ENCODE results near the gene CRISPLD2. TPM values are rescaled to one million over a fixed set of nuclear protein-coding genes. Genes with fewer than 3 reads are reported as not detected.
A peak's percentile ranks its signal among the peaks of the same experiment; 100 is the strongest.

The CRISPLD2 gene
- total and polyA plus RNA-seq, 9 of the 15 experiments (the other 6 are each of a cell fraction or from before 2014, with no cell fraction given), result 0.03 to 0.24 (median 0.04) TPM; not detected in 4

DNA sequence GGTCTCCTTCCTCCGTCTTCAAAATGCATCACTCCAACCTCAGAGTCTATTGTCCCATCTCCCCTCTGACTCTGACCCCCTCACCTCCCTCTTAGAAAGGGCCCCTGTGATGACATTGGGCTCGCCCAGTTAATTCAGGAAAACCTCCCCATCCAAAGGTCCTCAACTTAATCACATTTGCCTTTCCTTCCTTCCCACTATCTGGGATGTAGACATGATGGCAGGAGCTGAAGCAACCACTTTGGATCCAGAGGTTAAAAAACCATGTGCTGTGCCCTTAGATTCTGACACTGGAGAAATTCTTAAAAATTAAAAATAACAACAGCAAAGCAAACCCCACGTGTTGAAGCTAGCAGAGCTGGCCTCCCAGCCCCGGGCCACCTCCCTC is 111.3 kb downstream of the CRISPLD2 start:
- peaks cover 14 to 28% of the 10 kb centered on the region in 2 experiments; a peak in 3 of 5 replicates for H3K27me3 ChIP-seq (ENCODE audit: control insufficient read depth in 2 of 2, insufficient read depth in 2 of 2, low read length in 2 of 2)
- peaks cover 3 to 43% of the 10 kb centered on the region in 2 experiments; a peak in 3 of 5 replicates for H3K4me1 ChIP-seq (replicated peaks in 1 of 2; ENCODE audit: control insufficient read depth in 2 of 2, insufficient read depth in 2 of 2, low read length in 2 of 2)
- H3K9ac ChIP-seq (ENCODE audit: insufficient read depth in 1 of 2, low read depth in 2 of 2, low read length in 2 of 2), result no peak overlapping the region
- H3K4me2 ChIP-seq (ENCODE audit: insufficient read depth, low read length), result no peak overlapping the region
- WGBS (ENCODE audit: insufficient coverage, low coverage, missing lambda C conversion rate), result 37% methylated on average over 4 of the region's 4 CpGs
- BruUV-seq (replicated peaks), result no TSS peak
- in situ Hi-C loops (cut with MboI) (no loop called here), intact Hi-C loops (cut with micrococcal nuclease) (no loop called here)
- H3K9me1 ChIP-seq (ENCODE audit: control insufficient read depth, insufficient read depth, low read length), result peaks cover 6% of the 10 kb centered on the region
- no peak overlapping the region for H2AFZ ChIP-seq (ENCODE audit: low read depth, low read length)
- ATAC-seq, result no peak
- H4K20me1 ChIP-seq (replicated peaks; ENCODE audit: control insufficient read depth, insufficient read depth, low read length), result no peaks in the 10 kb centered on the region
- POLR2A ChIA-PET, result interaction anchor here (0.6 to 1.3 kb wide), 6 partner anchors 10 to 177 kb away, joined by 3 to 4 read pairs (median 3); no protein-coding TSS in a partner anchor
- no peaks in the 10 kb centered on the region for H3K79me2 ChIP-seq (ENCODE audit: control insufficient read depth, insufficient read depth, low read length)
- H3K36me3 ChIP-seq (ENCODE audit: control insufficient read depth, insufficient read depth, low read length), result no peaks in the 10 kb centered on the region
- no peak overlapping the region for H3K27ac ChIP-seq (ENCODE audit: extremely low read depth, low read depth, low read length)
- no peak for FAIRE-seq
- no peaks in the 10 kb centered on the region for H3K9me3 ChIP-seq (replicated peaks; ENCODE audit: control insufficient read depth, insufficient read depth, low read depth, low read length)
- H3K4me3 ChIP-seq, result no peak overlapping the region
- CTCF ChIA-PET (ENCODE audit: low intra/inter-chr PET ratio), result no interaction called here
- no peak for DNase-seq (ENCODE audit: extremely low read depth in 1 of 4, low spot score in 3 of 4)
- TF ChIP-seq SNAPC5 (CRISPR knock-in tag; IDR thresholded peaks at IDR 0.05), result no peak
- TF ChIP-seq ARNT (IDR thresholded peaks at IDR 0.05), result no peak
- no peak for TF ChIP-seq ZNF586 (CRISPR knock-in tag; conservative IDR thresholded peaks at IDR 0.05)
- no peak for TF ChIP-seq ATF1 (CRISPR knock-in tag; IDR thresholded peaks at IDR 0.05)
- no peak for TF ChIP-seq ATF1 (tag; IDR thresholded peaks at IDR 0.05)
- TF ChIP-seq TRIM28 (IDR thresholded peaks at IDR 0.05), result no peak
- no peak for TF ChIP-seq ARID2 (IDR thresholded peaks at IDR 0.05)
- peak in 1 of 2 experiments; percentile 60; a peak in 1 of 4 replicates for TF ChIP-seq RCOR1 (IDR thresholded peaks at IDR 0.05; ENCODE audit: borderline replicate concordance in 1 of 2, low read depth in 2 of 2, low read length in 2 of 2)
- no peak for TF ChIP-seq IRF2 (CRISPR knock-in tag; IDR thresholded peaks at IDR 0.05)
- no peak for TF ChIP-seq ZNF175 (CRISPR knock-in tag; IDR thresholded peaks at IDR 0.05; ENCODE audit: low read depth)
- TF ChIP-seq HEY1 (CRISPR knock-in tag; IDR thresholded peaks at IDR 0.05; ENCODE audit: borderline replicate concordance), result no peak
- no peak for TF ChIP-seq GTF2E2 (tag; IDR thresholded peaks at IDR 0.05)
- TF ChIP-seq KLF1 (tag; IDR thresholded peaks at IDR 0.05), result no peak
- TF ChIP-seq RBM25 (IDR thresholded peaks at IDR 0.05; ENCODE audit: low read depth, low read length, severe bottlenecking), result peak; percentile 97
- no peak for TF ChIP-seq ZFX (CRISPR knock-in tag; IDR thresholded peaks at IDR 0.05)
- peak; percentile 69; the same call in 1 of the 2 replicates for TF ChIP-seq CBX1 (IDR thresholded peaks at IDR 0.05; ENCODE audit: low read depth)
- TF ChIP-seq FOXM1 (IDR thresholded peaks at IDR 0.05; ENCODE audit: low read depth), result no peak
- no peak for TF ChIP-seq FOXM1 (CRISPR knock-in tag; IDR thresholded peaks at IDR 0.05; ENCODE audit: low read depth)
- no peak for TF ChIP-seq SIN3A (IDR thresholded peaks at IDR 0.05; ENCODE audit: borderline replicate concordance in 2 of 2, control insufficient read depth in 1 of 2, low read depth in 2 of 2, low read length in 2 of 2)
- TF ChIP-seq, protein P1, sequence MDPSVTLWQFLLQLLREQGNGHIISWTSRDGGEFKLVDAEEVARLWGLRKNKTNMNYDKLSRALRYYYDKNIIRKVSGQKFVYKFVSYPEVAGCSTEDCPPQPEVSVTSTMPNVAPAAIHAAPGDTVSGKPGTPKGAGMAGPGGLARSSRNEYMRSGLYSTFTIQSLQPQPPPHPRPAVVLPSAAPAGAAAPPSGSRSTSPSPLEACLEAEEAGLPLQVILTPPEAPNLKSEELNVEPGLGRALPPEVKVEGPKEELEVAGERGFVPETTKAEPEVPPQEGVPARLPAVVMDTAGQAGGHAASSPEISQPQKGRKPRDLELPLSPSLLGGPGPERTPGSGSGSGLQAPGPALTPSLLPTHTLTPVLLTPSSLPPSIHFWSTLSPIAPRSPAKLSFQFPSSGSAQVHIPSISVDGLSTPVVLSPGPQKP (CRISPR knock-in tag; IDR thresholded peaks at IDR 0.05), result no peak
- 0 out of 2 replicates have a peak, but pooled peaks have one; percentile 26 for TF ChIP-seq HLTF (IDR thresholded peaks at IDR 0.05)
- TF ChIP-seq ZKSCAN3 (CRISPR knock-in tag; IDR thresholded peaks at IDR 0.05), result no peak
- no peak for TF ChIP-seq PREB (CRISPR knock-in tag; IDR thresholded peaks at IDR 0.05)
- TF ChIP-seq YBX1 (IDR thresholded peaks at IDR 0.05), result no peak
- no peak for TF ChIP-seq POLR2AphosphoS2 (IDR thresholded peaks at IDR 0.05; ENCODE audit: low read length)
- no peak for TF ChIP-seq CREBBP (IDR thresholded peaks at IDR 0.05; ENCODE audit: low read depth, low read length)
